Measurements from ENCODE around the gene GGA2. TPM values are rescaled to one million over a fixed set of nuclear protein-coding genes. Genes with fewer than 3 reads are reported as not detected.

The GGA2 gene
- total RNA-seq, 5 donors from 2014 or later (not counting 1 experiment from before 2014, with no cell fraction given): 84.0 to 146 (median 99.6) TPM

DNA sequence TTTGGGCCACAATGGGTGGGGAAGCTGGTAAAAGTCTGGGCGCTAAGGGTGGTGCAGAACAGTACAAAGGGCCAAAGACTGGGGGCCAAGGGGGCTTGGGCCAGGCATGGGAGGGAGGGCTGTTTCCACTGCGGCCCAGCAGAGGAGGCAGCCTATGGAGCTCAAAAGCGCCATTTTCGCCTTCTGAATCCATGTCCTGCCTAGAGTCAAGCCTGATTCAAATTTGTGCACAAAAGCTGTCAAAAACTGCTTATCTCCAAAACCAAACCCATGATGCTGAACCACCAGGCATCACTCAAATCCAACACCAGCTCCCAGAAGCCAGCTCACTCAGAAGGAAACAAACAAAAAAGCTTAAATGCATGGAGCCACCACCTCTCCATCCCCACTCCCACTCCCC, 73.3 kb downstream of the GGA2 start:
- ATAC-seq (replicated peaks in 1 of 4) (no peak), DNase-seq (no peak)
- H3K27me3 ChIP-seq (replicated peaks in 1 of 2; ENCODE audit: control insufficient read depth in 2 of 2, extremely low read depth in 1 of 2, insufficient read depth in 2 of 2, low read length in 1 of 2): no peaks in the 10 kb centered on the region
- peaks cover 0 to 7% (median 5%) of the 10 kb centered on the region in 3 donors for H3K4me1 Mint-ChIP-seq
- no peaks in the 10 kb centered on the region for H3K9me3 Mint-ChIP-seq
- H3K4me3 Mint-ChIP-seq: no peak overlapping the region
- H3K36me3 Mint-ChIP-seq: peaks cover 42% of the 10 kb centered on the region
- CTCF ChIA-PET: interaction anchor here (0.6 to 1.8 kb wide), 2 partner anchors 11 to 71 kb away, joined by 3 to 5 read pairs; no protein-coding TSS in a partner anchor
- no peaks in the 10 kb centered on the region for H3K4me1 ChIP-seq (ENCODE audit: control insufficient read depth in 1 of 2, extremely low read depth in 1 of 2, insufficient read depth in 2 of 2, low read length in 2 of 2)
- H3K27me3 Mint-ChIP-seq: no peaks in the 10 kb centered on the region
- no peak overlapping the region for H3K27ac ChIP-seq (ENCODE audit: low read length)
- POLR2A ChIA-PET: no interaction called here
- H3K4me3 ChIP-seq (ENCODE audit: control insufficient read depth in 1 of 2, extremely low read depth in 1 of 2, low read length in 1 of 2): no peak overlapping the region
- H3K27ac Mint-ChIP-seq: no peak overlapping the region
- H3K36me3 ChIP-seq (ENCODE audit: control insufficient read depth in 2 of 2, extremely low read depth in 1 of 2, insufficient read depth in 1 of 2, low read length in 1 of 2): peaks cover 16 to 48% of the 10 kb centered on the region in 2 donors
- 94% methylated on average over 4 of the region's 4 CpGs for WGBS (ENCODE audit: insufficient coverage)
- no peaks in the 10 kb centered on the region for H3K9me3 ChIP-seq

- no peak overlapping the region for H3K4me3 Mint-ChIP-seq
- peak; percentile 18 to 77 (median 49) for DNase-seq
- no peak overlapping the region for H3K27ac Mint-ChIP-seq
- no peaks in the 10 kb centered on the region for H3K27me3 Mint-ChIP-seq
- H3K9me3 Mint-ChIP-seq: no peaks in the 10 kb centered on the region
- CTCF ChIA-PET: interaction anchor here (0.6 to 2.5 kb wide), 7 partner anchors 10 to 251 kb away, joined by 3 to 13 read pairs (median 5); partner anchors contain the start of gene COG7 (in 1 of the 2)
- ATAC-seq (replicated peaks in 1 of 4): peak; percentile 80 to 90 (median 83)
- no peaks in the 10 kb centered on the region for H3K27me3 ChIP-seq (replicated peaks in 1 of 2; ENCODE audit: control insufficient read depth in 2 of 2, extremely low read depth in 1 of 2, insufficient read depth in 2 of 2, low read length in 1 of 2)
- POLR2A ChIA-PET: interaction anchor here in 1 of 2 donors (0.5 kb wide), 1 partner anchor 1633 kb away, joined by 7 read pairs; no protein-coding TSS in a partner anchor
- H3K36me3 Mint-ChIP-seq: peaks cover 36% of the 10 kb centered on the region
- H3K4me1 Mint-ChIP-seq: peaks cover 0 to 7% (median 5%) of the 10 kb centered on the region in 3 donors
- 59% methylated on average over 3 of the region's 6 CpGs for WGBS (ENCODE audit: insufficient coverage)
- H3K27ac ChIP-seq (ENCODE audit: low read length): no peak overlapping the region
- H3K4me1 ChIP-seq (ENCODE audit: control insufficient read depth in 1 of 2, extremely low read depth in 1 of 2, insufficient read depth in 2 of 2, low read length in 2 of 2): no peaks in the 10 kb centered on the region
- H3K9me3 ChIP-seq: no peaks in the 10 kb centered on the region
- peaks cover 22 to 49% of the 10 kb centered on the region in 2 donors for H3K36me3 ChIP-seq (ENCODE audit: control insufficient read depth in 2 of 2, extremely low read depth in 1 of 2, insufficient read depth in 1 of 2, low read length in 1 of 2)
- H3K4me3 ChIP-seq (ENCODE audit: control insufficient read depth in 1 of 2, extremely low read depth in 1 of 2, low read length in 1 of 2): no peak overlapping the region
Observed at GRCh38 chr16:23435500-23435899, 74.8 kb downstream of the GGA2 start.

DNA sequence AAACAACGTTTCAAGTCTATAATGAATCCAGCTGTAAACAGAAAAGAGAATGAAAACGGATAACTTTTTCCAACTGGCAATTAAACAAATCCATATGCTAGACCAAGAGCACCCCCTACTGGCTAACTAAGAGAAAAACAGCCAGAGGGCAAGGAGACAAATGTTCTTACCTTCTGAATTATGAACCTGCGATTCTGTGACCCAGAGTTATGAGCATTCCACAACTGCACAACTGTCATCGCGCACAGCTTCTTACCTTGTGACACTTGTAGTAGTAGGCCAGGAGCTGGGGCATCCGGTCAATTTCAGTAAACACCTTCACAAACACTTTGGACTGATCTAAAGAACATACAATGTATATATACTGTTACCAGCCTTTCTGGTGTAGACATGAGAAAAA, 75.9 kb downstream of the GGA2 start:
- no CpG with 5 or more reads among the region's 6 CpGs for WGBS (ENCODE audit: insufficient coverage)
- no peaks in the 10 kb centered on the region for H3K27me3 Mint-ChIP-seq
- no peak overlapping the region for H3K4me3 ChIP-seq (ENCODE audit: control insufficient read depth in 1 of 2, extremely low read depth in 1 of 2, low read length in 1 of 2)
- H3K36me3 ChIP-seq (ENCODE audit: control insufficient read depth in 2 of 2, extremely low read depth in 1 of 2, insufficient read depth in 1 of 2, low read length in 1 of 2): peaks cover 26 to 56% of the 10 kb centered on the region in 2 donors
- H3K4me1 Mint-ChIP-seq: peaks cover 0 to 7% (median 5%) of the 10 kb centered on the region in 3 donors
- no peak overlapping the region for H3K27ac ChIP-seq (ENCODE audit: low read length)
- ChIA-PET CTCF (interaction anchor here (0.6 to 2.5 kb wide), 6 partner anchors 9 to 732 kb away, joined by 3 to 13 read pairs (median 5); partner anchors contain the start of gene COG7 (in 2 of the 2)), POLR2A (no interaction called here)
- H3K9me3 Mint-ChIP-seq: no peaks in the 10 kb centered on the region
- H3K4me1 ChIP-seq (ENCODE audit: control insufficient read depth in 1 of 2, extremely low read depth in 1 of 2, insufficient read depth in 2 of 2, low read length in 2 of 2): no peaks in the 10 kb centered on the region
- no peak for ATAC-seq (replicated peaks in 1 of 4)
- H3K9me3 ChIP-seq: no peaks in the 10 kb centered on the region
- no peak overlapping the region for H3K27ac Mint-ChIP-seq
- peaks cover 39% of the 10 kb centered on the region for H3K36me3 Mint-ChIP-seq
- H3K4me3 Mint-ChIP-seq: no peak overlapping the region
- peak in 10 of 35 experiments; percentile 0 to 80 (median 16) for DNase-seq
- no peaks in the 10 kb centered on the region for H3K27me3 ChIP-seq (replicated peaks in 1 of 2; ENCODE audit: control insufficient read depth in 2 of 2, extremely low read depth in 1 of 2, insufficient read depth in 2 of 2, low read length in 1 of 2)

DNA sequence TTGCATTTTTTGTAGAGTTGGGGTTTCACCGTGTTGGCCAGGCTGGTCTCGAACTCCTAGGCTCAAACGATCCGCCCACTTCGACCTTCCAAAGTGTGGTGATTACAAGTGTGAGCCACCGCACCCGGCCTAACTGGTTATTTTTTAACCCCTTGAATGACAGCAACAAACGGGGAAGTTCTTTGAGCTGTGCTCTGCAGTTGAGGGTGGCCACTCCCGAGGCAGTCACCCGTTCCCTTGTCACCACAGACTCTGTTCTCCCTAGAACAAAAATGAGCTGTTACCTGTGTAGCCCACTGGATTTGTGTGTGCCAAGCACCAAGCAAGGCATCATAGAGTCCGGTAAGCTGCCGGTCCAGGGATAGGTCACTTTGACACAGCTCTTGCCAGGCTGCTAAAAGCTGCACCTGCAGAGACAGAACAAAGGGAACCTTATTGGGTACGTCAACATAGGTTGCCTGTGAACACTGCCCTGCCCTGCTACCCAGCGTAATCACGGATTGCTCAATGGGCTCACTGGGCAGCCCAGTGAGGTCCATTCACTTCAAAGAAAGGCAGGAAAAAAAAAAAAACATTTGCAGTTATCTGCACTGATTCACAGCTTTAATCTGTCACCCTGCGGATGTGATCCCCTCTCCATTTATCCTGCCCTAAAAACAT, 76.9 kb downstream of the GGA2 start:
- Histone ChIP-seq H3K9me3 (no peaks in the 10 kb centered on the region), H3K27me3 (replicated peaks in 1 of 2; ENCODE audit: control insufficient read depth in 2 of 2, extremely low read depth in 1 of 2, insufficient read depth in 2 of 2, low read length in 1 of 2) (no peaks in the 10 kb centered on the region), H3K4me1 (ENCODE audit: control insufficient read depth in 1 of 2, extremely low read depth in 1 of 2, insufficient read depth in 2 of 2, low read length in 2 of 2) (no peaks in the 10 kb centered on the region), H3K36me3 (ENCODE audit: control insufficient read depth in 2 of 2, extremely low read depth in 1 of 2, insufficient read depth in 1 of 2, low read length in 1 of 2) (peaks cover 26 to 58% of the 10 kb centered on the region in 2 donors), H3K4me3 (ENCODE audit: control insufficient read depth in 1 of 2, extremely low read depth in 1 of 2, low read length in 1 of 2) (no peak overlapping the region), H3K27ac (ENCODE audit: low read length) (no peak overlapping the region)
- Mint-ChIP-seq H3K9me3 (no peaks in the 10 kb centered on the region), H3K4me1 (peaks cover 0 to 7% (median 5%) of the 10 kb centered on the region in 3 donors), H3K27ac (no peak overlapping the region), H3K27me3 (no peaks in the 10 kb centered on the region), H3K36me3 (peaks cover 35% of the 10 kb centered on the region), H3K4me3 (no peak overlapping the region)
- POLR2A ChIA-PET: no interaction called here
- no peak for DNase-seq
- ATAC-seq (replicated peaks in 1 of 4): no peak
- CTCF ChIA-PET: interaction anchor here (0.6 to 2.5 kb wide), 9 partner anchors 8 to 1518 kb away, joined by 3 to 13 read pairs (median 4); partner anchors contain the start of gene COG7 (in 2 of the 2)
- WGBS (ENCODE audit: insufficient coverage): 96% methylated on average over 14 of the region's 16 CpGs

DNA sequence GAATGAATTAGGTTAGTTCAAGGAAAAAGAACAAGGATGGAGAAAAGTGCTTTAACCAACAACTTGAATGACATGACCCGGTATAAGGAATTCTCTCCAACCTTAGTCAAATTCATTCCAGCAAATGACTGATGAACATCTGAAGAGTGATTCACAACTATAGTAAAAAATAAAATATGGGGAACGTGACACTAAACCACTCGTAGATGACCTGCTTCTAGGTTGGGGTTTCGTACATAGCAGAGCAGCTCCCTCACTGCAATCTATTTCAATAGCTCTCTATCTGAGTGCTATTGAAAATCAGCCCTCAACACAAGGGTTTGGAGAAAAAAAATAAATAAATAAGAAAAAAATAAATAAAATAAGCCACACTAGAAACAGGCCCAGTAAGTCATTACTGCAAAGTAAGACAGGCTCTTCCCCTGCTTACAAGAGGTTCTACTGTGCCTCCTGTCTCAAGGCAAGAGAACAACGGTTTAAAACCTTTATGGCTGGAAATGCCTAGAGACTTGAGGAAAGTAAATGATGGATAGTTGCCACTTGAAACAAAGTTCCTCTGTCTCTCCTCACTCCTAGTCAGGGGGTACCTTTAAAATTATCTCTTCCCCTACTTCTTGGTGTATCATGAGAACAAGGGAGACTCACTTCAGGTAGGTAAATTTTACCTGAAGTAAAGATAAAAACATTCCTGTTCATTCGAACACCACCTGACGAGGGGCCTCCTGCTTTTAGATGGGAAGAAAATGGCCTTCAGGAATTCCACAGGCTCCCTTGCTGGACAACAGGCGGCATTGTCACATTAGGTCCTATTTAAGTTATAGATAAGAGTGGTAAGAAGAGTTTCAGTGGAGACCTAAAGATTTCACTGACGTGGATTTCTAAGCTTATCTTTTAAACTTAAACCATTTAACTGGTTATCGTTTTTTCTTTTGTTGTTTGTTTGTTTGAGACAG, 77.8 kb downstream of the GGA2 start:
- no peaks in the 10 kb centered on the region for H3K27me3 ChIP-seq (replicated peaks in 1 of 2; ENCODE audit: control insufficient read depth in 2 of 2, extremely low read depth in 1 of 2, insufficient read depth in 2 of 2, low read length in 1 of 2)
- DNase-seq (no peak), ATAC-seq (replicated peaks in 1 of 4) (no peak)
- peaks cover 35% of the 10 kb centered on the region for H3K36me3 Mint-ChIP-seq
- no peaks in the 10 kb centered on the region for H3K9me3 ChIP-seq
- no peaks in the 10 kb centered on the region for H3K27me3 Mint-ChIP-seq
- H3K27ac ChIP-seq (ENCODE audit: low read length): no peak overlapping the region
- WGBS (ENCODE audit: insufficient coverage): no CpG with 5 or more reads among the region's 10 CpGs
- POLR2A ChIA-PET: no interaction called here
- no peak overlapping the region for H3K27ac Mint-ChIP-seq
- H3K9me3 Mint-ChIP-seq: no peaks in the 10 kb centered on the region
- H3K4me1 Mint-ChIP-seq: peaks cover 0 to 7% (median 5%) of the 10 kb centered on the region in 3 donors
- CTCF ChIA-PET: interaction anchor here (0.6 to 0.8 kb wide), 4 partner anchors 74 to 1354 kb away, joined by 3 to 6 read pairs (median 4); no protein-coding TSS in a partner anchor
- H3K4me3 Mint-ChIP-seq: no peak overlapping the region
- no peaks in the 10 kb centered on the region for H3K4me1 ChIP-seq (ENCODE audit: control insufficient read depth in 1 of 2, extremely low read depth in 1 of 2, insufficient read depth in 2 of 2, low read length in 2 of 2)
- no peak overlapping the region for H3K4me3 ChIP-seq (ENCODE audit: control insufficient read depth in 1 of 2, extremely low read depth in 1 of 2, low read length in 1 of 2)
- H3K36me3 ChIP-seq (ENCODE audit: control insufficient read depth in 2 of 2, extremely low read depth in 1 of 2, insufficient read depth in 1 of 2, low read length in 1 of 2): peaks cover 30 to 56% of the 10 kb centered on the region in 2 donors

- ChIA-PET CTCF (no interaction called here), POLR2A (no interaction called here)
- ATAC-seq (replicated peaks in 1 of 4) (no peak), DNase-seq (no peak)
- Mint-ChIP-seq H3K36me3 (peaks cover 41% of the 10 kb centered on the region), H3K4me1 (no peaks in the 10 kb centered on the region), H3K27ac (no peak overlapping the region), H3K27me3 (no peaks in the 10 kb centered on the region), H3K9me3 (no peaks in the 10 kb centered on the region), H3K4me3 (no peak overlapping the region)
- WGBS (ENCODE audit: insufficient coverage): 100% methylated on average over 1 of the region's 2 CpGs
- H3K9me3 ChIP-seq: no peaks in the 10 kb centered on the region
- H3K27ac ChIP-seq (ENCODE audit: low read length): no peak overlapping the region
- peaks cover 24 to 65% of the 10 kb centered on the region in 2 donors for H3K36me3 ChIP-seq (ENCODE audit: control insufficient read depth in 2 of 2, extremely low read depth in 1 of 2, insufficient read depth in 1 of 2, low read length in 1 of 2)
- no peaks in the 10 kb centered on the region for H3K4me1 ChIP-seq (ENCODE audit: control insufficient read depth in 1 of 2, extremely low read depth in 1 of 2, insufficient read depth in 2 of 2, low read length in 2 of 2)
- no peak overlapping the region for H3K4me3 ChIP-seq (ENCODE audit: control insufficient read depth in 1 of 2, extremely low read depth in 1 of 2, low read length in 1 of 2)
- H3K27me3 ChIP-seq (replicated peaks in 1 of 2; ENCODE audit: control insufficient read depth in 2 of 2, extremely low read depth in 1 of 2, insufficient read depth in 2 of 2, low read length in 1 of 2): no peaks in the 10 kb centered on the region
Observed at GRCh38 chr16:23428351-23428750, 81.9 kb downstream of the GGA2 start.
